Measurements from ENCODE around the gene ASPHD2.

Gene ASPHD2

DNA sequence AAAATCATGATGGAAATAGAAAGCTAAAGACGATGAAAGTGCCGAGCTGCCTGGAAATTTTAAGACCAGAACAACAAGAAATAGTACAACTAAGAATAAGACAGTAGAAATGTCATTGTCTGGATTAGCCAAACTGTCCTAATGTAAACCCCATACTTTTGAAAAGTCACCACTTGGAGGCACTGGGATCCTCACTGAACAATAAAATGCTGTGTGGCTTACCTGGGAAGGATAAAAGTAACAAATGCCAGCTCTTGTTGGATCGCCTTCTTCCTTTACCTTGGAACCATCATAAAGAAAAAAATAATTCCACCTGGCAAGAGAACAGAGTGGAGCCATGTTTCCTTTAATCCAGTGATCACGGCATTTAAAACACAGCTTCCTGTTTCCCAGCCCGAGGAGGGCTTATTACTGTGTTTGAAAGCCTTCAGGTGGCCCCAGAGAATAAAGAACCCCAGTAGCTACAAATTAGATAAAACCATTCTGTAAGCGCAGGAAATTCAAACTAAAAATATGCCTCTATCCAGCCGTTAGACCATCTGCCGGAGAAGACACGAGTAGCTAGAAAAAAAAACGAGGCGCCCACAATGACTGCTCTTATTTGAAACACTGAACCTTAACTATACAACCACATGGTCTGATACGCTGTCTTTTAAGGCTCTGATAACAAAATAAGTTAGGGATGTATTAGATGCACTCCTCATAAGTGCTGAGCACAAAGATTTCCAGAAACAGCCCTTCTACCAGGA lies 50.2 kb downstream of the ASPHD2 start:
- DNase-seq: no peak

DNA sequence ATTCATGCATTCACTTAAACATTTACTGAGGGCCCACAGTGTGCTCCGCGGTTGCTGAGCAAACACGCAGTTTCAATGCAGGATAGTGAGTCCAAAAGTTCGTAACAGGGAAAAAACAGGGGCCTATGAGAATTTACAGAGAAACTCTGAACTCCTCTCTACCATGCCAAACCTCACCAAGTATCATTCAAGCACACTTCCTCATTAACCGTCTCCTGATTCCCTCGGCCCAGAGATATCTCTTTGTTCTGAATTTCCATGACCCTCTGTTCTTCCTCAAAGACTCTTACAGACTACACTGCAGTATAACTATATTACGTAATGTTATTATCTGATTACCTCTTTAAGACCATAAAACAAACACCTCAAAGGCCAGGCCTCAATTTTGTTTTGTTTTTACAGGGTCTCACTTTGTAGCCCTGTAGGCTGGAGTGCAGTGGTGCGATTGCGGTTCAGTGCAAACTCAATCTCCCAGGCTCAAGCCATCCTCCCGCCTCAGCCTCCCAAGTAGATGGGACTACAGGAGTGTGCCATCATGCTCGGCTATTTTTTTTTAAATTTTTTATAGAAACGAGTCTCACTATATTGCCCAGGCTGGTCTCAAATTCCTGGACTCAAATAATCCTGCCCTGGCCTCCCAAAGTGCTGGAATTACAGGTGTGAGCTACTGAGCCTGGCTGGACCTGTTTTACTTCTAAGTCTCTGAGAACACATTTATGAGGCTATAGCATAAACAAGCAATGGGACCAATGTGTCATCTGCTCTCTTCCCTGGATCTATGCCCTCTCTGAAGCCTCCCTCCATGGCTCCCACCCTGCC lies 50.9 kb downstream of the ASPHD2 start:
- no peak for DNase-seq

GRCh38 chr22:26480611-26480932 lies 51.5 kb downstream of the ASPHD2 start:
- no peak for DNase-seq

GRCh38 chr22:26481112-26481693 lies 52.1 kb downstream of the ASPHD2 start:
- DNase-seq: no peak

DNA sequence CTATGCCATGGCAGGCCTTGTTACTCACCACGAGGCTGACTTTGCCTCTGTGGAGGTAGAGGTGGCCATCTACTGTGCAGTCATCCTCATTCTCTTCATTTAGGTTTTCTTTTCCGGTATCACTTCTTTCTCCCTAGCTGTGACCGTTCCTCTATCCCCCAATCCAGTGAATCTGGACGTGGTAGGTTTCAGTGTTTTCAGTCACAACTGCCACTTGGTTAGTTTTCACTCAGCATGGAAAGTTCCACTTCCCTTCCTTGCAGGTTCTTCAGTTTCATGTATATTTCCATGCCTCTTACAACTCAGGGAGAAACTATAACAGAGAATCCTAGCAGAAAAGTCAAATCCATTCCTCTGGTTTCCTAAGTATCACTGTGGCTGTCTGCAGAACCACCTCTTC lies 52.6 kb downstream of the ASPHD2 start:
- DNase-seq: no peak

- DNase-seq: no peak
These were observed 53.1 kb downstream of the ASPHD2 start for GRCh38 chr22:26482161-26482560.

GRCh38 chr22:26483043-26483438 lies 54.0 kb downstream of the ASPHD2 start:
- no peak for DNase-seq

- peak; percentile 93 for DNase-seq
These were observed 54.6 kb downstream of the ASPHD2 start, which contains the start of the genes HPS4 and SRRD for GRCh38 chr22:26483439-26484359. HPS4 (minus strand) TSS chr22:26483783; CDS start chr22:26481762, 2,021 bp downstream. SRRD (plus strand) TSS chr22:26483877; CDS start chr22:26483891, 14 bp downstream.

DNA sequence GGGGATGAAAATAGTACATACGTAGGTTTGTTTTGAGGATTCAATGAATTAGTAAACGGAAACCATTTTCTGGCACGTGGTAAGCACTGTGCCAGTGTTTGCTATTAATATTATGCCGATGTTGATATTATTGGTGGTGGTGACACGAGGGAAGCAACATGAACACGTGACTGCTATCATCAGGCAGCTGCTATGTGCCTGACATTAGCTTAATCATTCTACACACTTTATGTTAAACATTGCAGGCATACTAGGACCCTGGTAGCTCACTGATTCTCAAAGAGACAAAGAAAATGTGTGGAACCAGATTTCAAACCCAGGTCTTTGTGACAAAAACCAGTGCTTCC lies 55.3 kb downstream of the ASPHD2 start:
- DNase-seq: no peak

DNA sequence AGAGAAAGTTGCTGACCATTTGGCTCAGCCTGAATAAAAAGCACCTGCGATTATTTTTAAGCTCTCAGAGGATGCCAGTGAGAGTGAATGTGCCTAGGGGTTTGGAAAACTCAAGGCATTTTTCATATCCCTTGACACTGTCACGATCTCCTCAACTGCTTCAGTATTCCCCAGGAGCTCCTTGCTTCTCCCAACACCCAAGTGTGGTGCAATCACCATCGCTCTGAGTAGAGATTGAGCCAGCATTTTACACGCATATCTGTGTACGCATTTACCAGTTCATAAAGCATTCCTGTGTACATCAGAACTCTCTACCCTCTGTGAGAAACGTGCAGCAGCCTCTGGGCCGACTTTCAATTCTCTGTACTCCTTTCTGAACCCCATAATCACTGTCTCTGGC lies 56.0 kb downstream of the ASPHD2 start:
- no peak for DNase-seq

DNA sequence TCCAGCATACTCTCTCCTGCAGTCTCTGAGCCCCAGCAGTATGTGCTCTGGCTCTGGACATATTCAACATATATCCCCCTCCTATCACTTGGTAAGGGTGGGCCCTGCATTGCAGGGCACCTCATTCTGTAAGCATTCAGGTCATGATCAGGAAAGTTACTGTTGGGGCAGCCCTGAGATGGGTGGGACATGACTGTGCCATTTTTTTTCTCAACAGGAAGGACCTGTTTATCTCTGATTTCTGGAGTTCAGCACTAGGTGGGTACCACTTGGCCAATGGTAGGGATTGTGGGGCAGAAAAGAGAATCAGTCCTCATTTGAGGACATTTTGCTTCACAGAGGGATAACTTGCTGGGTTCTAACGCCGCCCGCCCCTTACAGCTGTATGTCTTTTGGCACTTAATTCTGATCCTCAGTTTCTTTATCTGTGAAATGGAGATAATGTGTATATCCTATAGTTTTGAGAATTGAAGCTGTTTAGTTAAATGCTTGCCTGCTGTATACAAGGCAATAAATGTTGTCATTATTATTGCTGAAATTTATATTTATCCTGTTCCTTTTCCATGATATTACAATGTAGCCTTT lies 56.8 kb downstream of the ASPHD2 start:
- DNase-seq: no peak

GRCh38 chr22:26486394-26486793 lies 57.3 kb downstream of the ASPHD2 start:
- no peak for DNase-seq

GRCh38 chr22:26487996-26488395 lies 58.9 kb downstream of the ASPHD2 start:
- DNase-seq: no peak

- no peak for DNase-seq
These were observed 60.5 kb downstream of the ASPHD2 start for GRCh38 chr22:26489447-26490036.

- DNase-seq: no peak
These were observed 63.2 kb downstream of the ASPHD2 start for GRCh38 chr22:26492220-26492619.

DNA sequence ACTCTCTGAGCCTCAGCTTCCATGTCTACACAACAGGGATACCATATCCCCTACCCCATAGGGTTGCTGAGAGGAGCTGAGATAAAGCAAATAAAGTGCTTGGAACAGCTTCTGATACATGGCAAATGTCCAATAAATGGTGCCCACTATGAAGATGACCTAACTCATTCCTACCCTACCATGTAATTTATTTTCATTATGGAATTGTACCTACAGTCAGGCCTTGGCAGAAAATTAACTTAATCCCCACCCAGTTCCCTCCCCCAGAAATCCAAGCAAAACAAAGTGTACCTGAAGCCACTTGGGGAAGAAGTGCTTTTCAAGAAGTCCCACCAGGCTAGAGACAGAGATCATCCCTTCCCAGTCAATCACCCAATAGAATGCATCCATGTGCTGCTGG lies 65.4 kb downstream of the ASPHD2 start:
- no peak for DNase-seq
